GM12801 (cell line): ENCODE results near the gene LACTBL1.

Experiments used
- TF ChIP-seq, protein P1 (sequence below): IDR thresholded peaks from one replicate; pipeline ENCODE4 v1.5.1; 2011; ENCODE audit warnings: control low read depth; ENCODE audit not compliant: insufficient read length; ENCODE audit errors: extremely low read depth

The LACTBL1 gene

GRCh38 chr1:22936681-22937080 lies 36.0 kb downstream of the LACTBL1 start:
- TF ChIP-seq, protein P1, sequence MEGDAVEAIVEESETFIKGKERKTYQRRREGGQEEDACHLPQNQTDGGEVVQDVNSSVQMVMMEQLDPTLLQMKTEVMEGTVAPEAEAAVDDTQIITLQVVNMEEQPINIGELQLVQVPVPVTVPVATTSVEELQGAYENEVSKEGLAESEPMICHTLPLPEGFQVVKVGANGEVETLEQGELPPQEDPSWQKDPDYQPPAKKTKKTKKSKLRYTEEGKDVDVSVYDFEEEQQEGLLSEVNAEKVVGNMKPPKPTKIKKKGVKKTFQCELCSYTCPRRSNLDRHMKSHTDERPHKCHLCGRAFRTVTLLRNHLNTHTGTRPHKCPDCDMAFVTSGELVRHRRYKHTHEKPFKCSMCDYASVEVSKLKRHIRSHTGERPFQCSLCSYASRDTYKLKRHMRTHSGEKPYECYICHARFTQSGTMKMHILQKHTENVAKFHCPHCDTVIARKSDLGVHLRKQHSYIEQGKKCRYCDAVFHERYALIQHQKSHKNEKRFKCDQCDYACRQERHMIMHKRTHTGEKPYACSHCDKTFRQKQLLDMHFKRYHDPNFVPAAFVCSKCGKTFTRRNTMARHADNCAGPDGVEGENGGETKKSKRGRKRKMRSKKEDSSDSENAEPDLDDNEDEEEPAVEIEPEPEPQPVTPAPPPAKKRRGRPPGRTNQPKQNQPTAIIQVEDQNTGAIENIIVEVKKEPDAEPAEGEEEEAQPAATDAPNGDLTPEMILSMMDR, result no peak

GRCh38 chr1:22935433-22935832 lies 37.2 kb downstream of the LACTBL1 start:
- TF ChIP-seq, protein P1, result no peak

DNA sequence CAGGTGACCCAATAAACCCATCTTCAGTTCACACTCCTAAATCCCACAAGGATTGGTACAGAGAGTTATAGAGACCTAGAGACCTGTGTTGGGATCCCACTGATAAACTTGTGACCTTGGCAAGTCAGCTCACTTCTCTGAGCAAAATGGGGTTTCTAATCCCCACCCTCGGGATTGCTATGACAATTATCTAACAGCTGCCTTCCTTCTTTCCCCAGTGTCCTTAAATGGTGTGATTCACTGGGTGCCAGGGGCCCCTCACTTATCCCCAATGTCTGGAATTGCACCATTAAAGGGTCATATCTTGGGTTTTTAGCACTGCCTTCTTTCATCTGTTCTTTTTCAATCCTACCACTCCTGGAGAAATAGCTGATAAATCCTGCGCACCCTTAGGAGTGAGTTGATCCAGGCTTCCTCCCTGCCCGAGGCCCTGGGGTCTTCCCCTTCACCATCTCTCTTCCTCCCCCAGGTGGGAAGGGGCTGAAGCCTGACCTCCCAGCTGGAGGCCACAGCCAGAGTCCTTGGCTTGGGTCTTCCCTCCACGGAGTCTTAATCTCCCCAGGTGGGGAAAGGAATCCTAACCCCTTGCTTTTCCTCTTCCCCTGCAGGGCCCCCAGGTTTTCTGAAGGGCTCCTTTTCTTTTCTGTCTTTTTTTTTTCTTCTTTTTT lies 39.7 kb downstream of the LACTBL1 start:
- TF ChIP-seq, protein P1, result no peak

GRCh38 chr1:22930240-22930912 lies 42.3 kb downstream of the LACTBL1 start:
- TF ChIP-seq, protein P1, result no peak

DNA sequence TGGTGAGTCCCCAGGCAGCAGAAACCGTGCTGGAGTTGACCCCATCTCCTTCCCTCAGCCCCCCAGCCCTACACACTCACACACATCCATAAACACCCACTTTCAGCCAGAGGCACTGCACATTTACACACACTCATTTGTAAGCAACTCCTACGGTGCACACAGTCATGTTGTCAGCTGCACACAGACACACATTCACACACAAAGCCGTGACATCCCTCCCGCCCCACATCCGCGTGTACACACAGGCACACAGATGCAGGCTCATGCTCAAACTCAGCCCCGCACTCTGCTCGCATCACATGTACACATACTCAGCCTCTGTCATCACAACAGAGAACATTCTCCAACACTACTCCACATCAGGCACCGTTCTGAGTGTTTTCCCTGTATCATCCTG lies 47.6 kb downstream of the LACTBL1 start:
- TF ChIP-seq, protein P1, result no peak

- TF ChIP-seq, protein P1, result no peak
Measured at GRCh38 chr1:22922640-22923039, 50.0 kb downstream of the LACTBL1 start.

GRCh38 chr1:22921452-22922126 lies 51.1 kb downstream of the LACTBL1 start:
- TF ChIP-seq, protein P1, result no peak
